GM12878 (cell line): Measurements from ENCODE around the gene MCAT. TPM values are rescaled to one million over a fixed set of nuclear protein-coding genes. Genes with fewer than 3 reads are reported as not detected.

Source experiments
- ATAC-seq: fragments of 200-7000 bp; cut with Tn5 transposase; 3 replicates; pipeline ENCODE4 v1.9.1; 2020; ENCODE audit warnings: mild to moderate bottlenecking, moderate library complexity
- BruUV-seq: library from RNA; stranded (reverse); fragments of 400-500 nt; replicated peaks from 2 replicates; lab custom pipeline; 2021; lab: Mats Ljungman, UMichigan
- CTCF ChIA-PET: fragments of 300-600 bp; sonication (Branson Sonifier 250); formaldehyde crosslinking; extraction: SDS; loops from one replicate; lab custom pipeline; 2021; ENCODE audit warnings: inconsistent platforms; lab: Yijun Ruan, JAX
- POLR2A ChIA-PET: fragments of 350-600 bp; formaldehyde crosslinking; extraction: SDS; loops from one replicate; lab custom pipeline; 2021; ENCODE audit warnings: inconsistent platforms; lab: Charles Lee
- RAD21 ChIA-PET: fragments of 300-600 bp; sonication (Branson Sonifier 250); formaldehyde crosslinking; loops from one replicate; lab custom pipeline; 2023; ENCODE audit warnings: antibody characterized with exemption; ENCODE audit not compliant: unreplicated experiment; lab: Charles Lee
- SMC1A ChIA-PET: fragments of 300-600 bp; sonication (Branson Sonifier 250); formaldehyde crosslinking; loops from one replicate; lab custom pipeline; 2023; ENCODE audit not compliant: unreplicated experiment, uncharacterized antibody; lab: Charles Lee
- DNase-seq: peaks from one replicate; pipeline ENCODE4 v3.0.0-alpha.2; 2011; ENCODE audit warnings: low read depth, low spot score
- FAIRE-seq: peaks from 3 replicates; lab custom pipeline; 2011; peaks lifted over from hg19 to GRCh38; lab: Jason Lieb, UNC
- H2AFZ ChIP-seq: 2 replicates; pipeline ENCODE4 v1.6.0; 2011; ENCODE audit warnings: low read depth, low read length, control low read depth; ENCODE audit not compliant: control insufficient read depth
- H3K27ac ChIP-seq: 2 replicates; pipeline ENCODE4 v1.5.1; 2011; ENCODE audit warnings: control low read depth; ENCODE audit not compliant: control insufficient read depth, insufficient read depth
- H3K27me3 ChIP-seq, 2 experiments: replicated peaks in 1 of 2; 2 replicates each; pipeline versions ENCODE4 v1.6.0 to v1.6.1; 2011; ENCODE audit warnings: low read length in 1 of 2; ENCODE audit not compliant: control insufficient read depth in 2 of 2, insufficient read depth in 2 of 2
- H3K36me3 ChIP-seq, 2 experiments: 2 replicates each; pipeline ENCODE4 v1.5.1; 2011; ENCODE audit warnings: low read length in 1 of 2; ENCODE audit not compliant: control insufficient read depth in 2 of 2, insufficient read depth in 2 of 2
- H3K4me1 ChIP-seq: 2 replicates; pipeline ENCODE4 v1.6.1; 2011; ENCODE audit warnings: mild to moderate bottlenecking, low read length, moderate library complexity, mixed read lengths; ENCODE audit not compliant: control insufficient read depth, insufficient read depth
- H3K4me2 ChIP-seq: 2 replicates; pipeline ENCODE4 v1.6.0; 2011; ENCODE audit warnings: control low read depth; ENCODE audit not compliant: control insufficient read depth, insufficient read depth
- H3K4me3 ChIP-seq: fragments of 200-600 bp; sonication (generic); 2 replicates; pipeline ENCODE4 v1.5.1; 2016
- H3K79me2 ChIP-seq: 2 replicates; pipeline ENCODE4 v1.6.0; 2011; ENCODE audit warnings: low read length; ENCODE audit not compliant: control insufficient read depth, insufficient read depth
- H3K9ac ChIP-seq: 2 replicates; pipeline ENCODE4 v1.8.0; 2011; ENCODE audit warnings: low read length, control low read depth, mixed read lengths; ENCODE audit not compliant: control insufficient read depth, insufficient read depth
- H3K9me3 ChIP-seq: replicated peaks from 3 replicates; pipeline ENCODE4 v1.5.1; 2011; ENCODE audit warnings: mild to moderate bottlenecking, low read length; ENCODE audit not compliant: control insufficient read depth, insufficient read depth
- H4K20me1 ChIP-seq: 2 replicates; pipeline ENCODE4 v1.6.0; 2011; ENCODE audit not compliant: control insufficient read depth, insufficient read depth
- CHD1 ChIP-seq: IDR thresholded peaks from 2 replicates; pipeline ENCODE4 v1.6.1; 2012; ENCODE audit warnings: low read depth, low read length, improper control_type of control experiment
- FOS ChIP-seq: IDR thresholded peaks from 3 replicates; pipeline ENCODE4 v1.6.1; 2011; ENCODE audit warnings: borderline replicate concordance; ENCODE audit not compliant: insufficient read length; ENCODE audit errors: extremely low read depth
- MYC ChIP-seq: IDR thresholded peaks from 2 replicates; pipeline ENCODE4 v1.6.1; 2011; ENCODE audit warnings: mild to moderate bottlenecking, low read length, moderate library complexity, inconsistent platforms; ENCODE audit not compliant: insufficient read depth, insufficient replicate concordance, insufficient read length, severe bottlenecking
- SKIL ChIP-seq: fragments of 450-650 bp; IDR thresholded peaks from 2 replicates; pipeline ENCODE4 v1.6.1; 2017; ENCODE audit warnings: mild to moderate bottlenecking, low read depth, inconsistent platforms; ENCODE audit not compliant: poor library complexity, severe bottlenecking
- ZNF207 ChIP-seq: fragments of 450-650 bp; IDR thresholded peaks from 2 replicates; pipeline ENCODE4 v1.6.1; 2014; ENCODE audit warnings: antibody characterized with exemption, mild to moderate bottlenecking, borderline replicate concordance
- WGBS: methylation state at CpG from one replicate; pipeline ENCODE4 v1.1.6; 2016; ENCODE audit warnings: low lambda C conversion rate; ENCODE audit not compliant: insufficient replicate concordance, insufficient coverage; ENCODE audit errors: missing lambda C conversion rate; 5-methylcytosine and 5-hydroxymethylcytosine counted together
- in situ Hi-C: fragments of 300-500 bp; cut with MboI; formaldehyde crosslinking; loops from 9 replicates; pipeline ENCODE4 v1.14.3; 2018; ENCODE audit warnings: mixed read lengths
- intact Hi-C: fragments of 100-400 bp; cut with micrococcal nuclease; formaldehyde crosslinking; loops from one replicate; pipeline ENCODE4 v1.14.2; 2022; ENCODE audit not compliant: unreplicated experiment
- polyA plus RNA-seq, 11 experiments: library from polyadenylated mRNA; depleted of rRNA in 4 of 11; unstranded in 6 of 11; stranded (reverse) in 5 of 11; fragments of >200 nt; fragmentation: Nextera tagmentation in 4 of 11; fragmentation: Illumina TruSeq in 1 of 11; extraction: Ambion mirVana in 4 of 11; extraction: Trizol in 1 of 11; gene quantifications; 1 replicate in 1 of 11; 2 replicates in 10 of 11; pipeline versions ENCODE4 v1.2.1 to v1.2.3, GENCODE V29; 2011 to 2016; ENCODE audit warnings: inconsistent platforms in 2 of 11, missing spikeins in 2 of 11, low read depth in 1 of 11
- total RNA-seq, 4 experiments: library from RNA; depleted of rRNA in 3 of 4; stranded (reverse); fragments of >200 nt in 3 of 4; fragmentation: Illumina TruSeq in 1 of 4; extraction: Trizol in 1 of 4; gene quantifications; 2 replicates each; pipeline versions ENCODE4 v1.2.1 to v1.2.3, GENCODE V29; 2013 to 2021

The MCAT gene
- total and polyA plus RNA-seq, 10 of the 15 experiments (the other 5 are each of a cell fraction or from before 2014, with no cell fraction given) = 3.6 to 29.1 (median 19.3) TPM

- Histone ChIP-seq H3K4me3 (no peak overlapping the region), H3K79me2 (no peaks in the 10 kb centered on the region; the same call in 1 of the 2 replicates), H3K27me3 (no peaks in the 10 kb centered on the region), H3K4me1 (no peaks in the 10 kb centered on the region; the same call in 1 of the 2 replicates), H3K27ac (no peak overlapping the region), H2AFZ (no peak overlapping the region), H3K9me3 (no peaks in the 10 kb centered on the region), H3K9ac (no peak overlapping the region), H3K4me2 (no peak overlapping the region), H3K36me3 (peaks cover 6 to 25% of the 10 kb centered on the region in 2 experiments), H4K20me1 (no peaks in the 10 kb centered on the region)
- DNase-seq (no peak), FAIRE-seq (no peak), ATAC-seq (no peak)
- CTCF ChIA-PET = interaction anchor here (0.5 to 2.3 kb wide), 9 partner anchors 13 to 361 kb away, joined by 3 to 5 read pairs (median 3); partner anchors contain the start of gene BIK
- SMC1A ChIA-PET = no interaction called here
- BruUV-seq = no TSS peak
- WGBS = 82% methylated on average over 10 of the region's 10 CpGs
- intact Hi-C loops (no loop called here), in situ Hi-C loops (no loop called here)
- TF ChIP-seq SKIL (no peak), FOS (no peak), MYC (no peak), ZNF207 (no peak), CHD1 (no peak)
- RAD21 ChIA-PET = no interaction called here
- POLR2A ChIA-PET = no interaction called here
Measured at GRCh38 chr22:43136801-43137200, 6.4 kb downstream of the MCAT start.
